Endothelial cell of umbilical vein (primary cell): ENCODE data around the gene FAM186B.

Source experiments
- CTCF ChIP-seq, 2 donors: IDR thresholded peaks; 1 replicate in 1 of 2; 2 replicates in 1 of 2; pipeline ENCODE4 v1.5.1; 2011; ENCODE audit warnings: low read length in 2 of 2, mild to moderate bottlenecking in 2 of 2, moderate library complexity in 2 of 2, control low read depth in 1 of 2, inconsistent platforms in 1 of 2, low read depth in 1 of 2; ENCODE audit not compliant: insufficient read depth in 1 of 2; ENCODE audit errors: extremely low read depth in 1 of 2
- JUN ChIP-seq: IDR thresholded peaks from 2 replicates; pipeline ENCODE4 v1.6.1; 2011; ENCODE audit warnings: borderline replicate concordance, low read depth; ENCODE audit not compliant: insufficient read length, insufficient read depth
- POLR2A ChIP-seq: IDR thresholded peaks from 2 replicates; pipeline ENCODE4 v1.6.1; 2012; ENCODE audit warnings: low read depth, mild to moderate bottlenecking, control low read depth, low read length

DNA sequence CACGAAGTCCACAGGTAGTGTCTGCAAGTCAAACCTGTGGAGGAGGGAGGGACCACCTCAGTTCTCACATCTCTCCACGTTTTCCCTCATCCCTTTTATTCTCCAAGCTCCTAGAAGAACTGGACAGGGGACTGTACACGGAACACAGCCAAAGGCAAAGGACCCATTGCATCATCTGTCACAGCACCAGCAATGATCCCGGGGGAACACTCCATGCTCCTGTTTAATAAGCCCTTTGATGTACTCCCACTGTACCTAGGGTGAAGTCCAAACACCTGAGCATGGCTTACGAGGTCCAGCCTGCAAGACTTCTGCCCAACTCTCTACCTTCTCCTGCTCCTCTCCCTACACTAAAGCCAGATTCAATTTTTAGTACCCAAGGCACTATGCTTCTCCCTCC lies 44.5 kb upstream of the FAM186B start:
- no peak for TF ChIP-seq CTCF (IDR thresholded peaks at IDR 0.05; ENCODE audit: extremely low read depth in 1 of 2, insufficient read depth in 1 of 2, low read depth in 1 of 2, low read length in 2 of 2)
- no peak for TF ChIP-seq JUN
- TF ChIP-seq POLR2A: no peak
